Mesothelial cell of epicardium (in vitro differentiated cells): ENCODE data around the gene MIEF2. TPM values are rescaled to one million over a fixed set of nuclear protein-coding genes. Genes with fewer than 3 reads are reported as not detected.

Experiments
- DNase-seq, 2 experiments: peaks; one replicate each; pipeline ENCODE4 v3.0.0; 2021; ENCODE audit warnings: low spot score in 2 of 2; ENCODE audit not compliant: unreplicated experiment in 2 of 2
- H3K27ac Mint-ChIP-seq: 2 replicates; pipeline ENCODE4 v1.8.0; 2021; ENCODE audit warnings: mixed read lengths
- H3K27me3 Mint-ChIP-seq: 2 replicates; pipeline ENCODE4 v1.8.0; 2021; ENCODE audit warnings: low read depth, mixed read lengths
- H3K36me3 Mint-ChIP-seq: 2 replicates; pipeline ENCODE4 v1.8.0; 2021; ENCODE audit warnings: mixed read lengths
- H3K4me1 Mint-ChIP-seq: 2 replicates; pipeline ENCODE4 v1.8.0; 2021; ENCODE audit warnings: mixed read lengths
- H3K4me3 Mint-ChIP-seq: 2 replicates; pipeline ENCODE4 v1.8.0; 2021; ENCODE audit warnings: mild to moderate bottlenecking, moderate library complexity, mixed read lengths
- H3K9me3 Mint-ChIP-seq: 2 replicates; pipeline ENCODE4 v1.8.0; 2021; ENCODE audit warnings: mixed read lengths
- CTCF ChIP-seq: fragments of 200-600 bp; sonication (generic); IDR thresholded peaks from one replicate; pipeline ENCODE4 v1.5.0; 2021; ENCODE audit warnings: antibody characterized with exemption; ENCODE audit not compliant: unreplicated experiment
- total RNA-seq: library from RNA; stranded (reverse); gene quantifications from 3 replicates; pipeline ENCODE4 v1.2.1, GENCODE V29; 2021

MIEF2 gene
- total RNA-seq, 1 donor from 2014 or later: 23.8 TPM

GRCh38 chr17:18237461-18237860, 23.0 kb upstream of the MIEF2 start:
- no peak overlapping the region for H3K27ac Mint-ChIP-seq
- H3K27me3 Mint-ChIP-seq: no peaks in the 10 kb centered on the region
- H3K4me1 Mint-ChIP-seq: no peaks in the 10 kb centered on the region
- no peak overlapping the region for H3K4me3 Mint-ChIP-seq
- no peak for TF ChIP-seq CTCF
- no peaks in the 10 kb centered on the region for H3K9me3 Mint-ChIP-seq
- peaks cover 27% of the 10 kb centered on the region for H3K36me3 Mint-ChIP-seq
- no peak for DNase-seq

- Mint-ChIP-seq H3K4me3 (no peak overlapping the region), H3K27ac (no peak overlapping the region), H3K27me3 (no peaks in the 10 kb centered on the region), H3K36me3 (peaks cover 27% of the 10 kb centered on the region), H3K4me1 (no peaks in the 10 kb centered on the region), H3K9me3 (no peaks in the 10 kb centered on the region)
- no peak for TF ChIP-seq CTCF
- DNase-seq: no peak
Measured at GRCh38 chr17:18238299-18238698, 22.2 kb upstream of the MIEF2 start.

- TF ChIP-seq CTCF: no peak
- H3K36me3 Mint-ChIP-seq: peaks cover 24% of the 10 kb centered on the region
- no peaks in the 10 kb centered on the region for H3K27me3 Mint-ChIP-seq
- no peaks in the 10 kb centered on the region for H3K4me1 Mint-ChIP-seq
- no peak overlapping the region for H3K4me3 Mint-ChIP-seq
- no peak for DNase-seq
- H3K9me3 Mint-ChIP-seq: no peaks in the 10 kb centered on the region
- H3K27ac Mint-ChIP-seq: no peak overlapping the region
Measured at GRCh38 chr17:18240449-18240848, 20.0 kb upstream of the MIEF2 start.

GRCh38 chr17:18241229-18241871, 19.1 kb upstream of the MIEF2 start:
- H3K4me3 Mint-ChIP-seq: no peak overlapping the region
- no peaks in the 10 kb centered on the region for H3K9me3 Mint-ChIP-seq
- H3K36me3 Mint-ChIP-seq: peaks cover 25% of the 10 kb centered on the region
- no peak for DNase-seq
- TF ChIP-seq CTCF: no peak
- H3K27ac Mint-ChIP-seq: no peak overlapping the region
- no peaks in the 10 kb centered on the region for H3K27me3 Mint-ChIP-seq
- no peaks in the 10 kb centered on the region for H3K4me1 Mint-ChIP-seq

- H3K9me3 Mint-ChIP-seq: no peaks in the 10 kb centered on the region
- H3K36me3 Mint-ChIP-seq: peaks cover 12% of the 10 kb centered on the region
- TF ChIP-seq CTCF: no peak
- H3K27me3 Mint-ChIP-seq: no peaks in the 10 kb centered on the region
- H3K4me3 Mint-ChIP-seq: no peak overlapping the region
- no peak for DNase-seq
- H3K27ac Mint-ChIP-seq: no peak overlapping the region
- H3K4me1 Mint-ChIP-seq: peaks cover 13% of the 10 kb centered on the region
Measured at GRCh38 chr17:18245038-18245776, 15.3 kb upstream of the MIEF2 start.
